Stimulated activated CD8-positive, alpha-beta memory T cell treated with anti-CD3 and anti-CD28 coated beads, Interleukin-7, amount 100 ng/mL, for 1 hour (primary cell): ENCODE results near the gene C2CD3.
"Not testable (repeated sequence)": the region's sequence is repeated elsewhere in the genome, so short reads cannot be mapped to it uniquely, and the experiment has no call there.

ENCODE experiments used
- DNase-seq, 2 donors: peaks; one replicate each; pipeline ENCODE4 v3.0.0-alpha.2; 2020; ENCODE audit warnings: low read depth in 2 of 2

Gene C2CD3

GRCh38 chr11:74069146-74070046 is 101.4 kb downstream of the C2CD3 start:
- no peak for DNase-seq

- DNase-seq = not testable (repeated sequence)
Measured at GRCh38 chr11:74066663-74067062, 104.1 kb downstream of the C2CD3 start.

- not testable (repeated sequence) for DNase-seq
Measured at GRCh38 chr11:74065534-74065933, 105.3 kb downstream of the C2CD3 start.

- not testable (repeated sequence) for DNase-seq
Measured at GRCh38 chr11:74063628-74064027, 107.2 kb downstream of the C2CD3 start.

- DNase-seq = not testable (repeated sequence)
Measured at GRCh38 chr11:74061599-74061998, 109.2 kb downstream of the C2CD3 start.

GRCh38 chr11:74057249-74058151 is 113.3 kb downstream of the C2CD3 start:
- no peak for DNase-seq

GRCh38 chr11:74055938-74056337 is 114.9 kb downstream of the C2CD3 start:
- DNase-seq = no peak

GRCh38 chr11:74050465-74050864 is 120.3 kb downstream of the C2CD3 start:
- no peak for DNase-seq

GRCh38 chr11:74048993-74049392 is 121.8 kb downstream of the C2CD3 start:
- DNase-seq = no peak

- no peak for DNase-seq
Measured at GRCh38 chr11:74044538-74044937, 126.3 kb downstream of the C2CD3 start.

GRCh38 chr11:74043450-74043849 is 127.4 kb downstream of the C2CD3 start:
- DNase-seq = no peak

GRCh38 chr11:74037309-74037708 is 133.5 kb downstream of the C2CD3 start:
- DNase-seq = no peak

- no peak for DNase-seq
Measured at GRCh38 chr11:74035264-74035663, 135.5 kb downstream of the C2CD3 start.

GRCh38 chr11:74033046-74033445 is 137.8 kb downstream of the C2CD3 start:
- DNase-seq = no peak

GRCh38 chr11:74030723-74031676 is 139.8 kb downstream of the C2CD3 start:
- DNase-seq = no peak

GRCh38 chr11:74025467-74026166 is 145.2 kb downstream of the C2CD3 start:
- no peak for DNase-seq

GRCh38 chr11:74024261-74025029 is 146.4 kb downstream of the C2CD3 start:
- no peak for DNase-seq

GRCh38 chr11:74023276-74023675 is 147.5 kb downstream of the C2CD3 start:
- no peak for DNase-seq

- no peak for DNase-seq
Measured at GRCh38 chr11:74022546-74022945, 148.3 kb downstream of the C2CD3 start.

- DNase-seq = no peak
Measured at GRCh38 chr11:74021998-74022397, 148.8 kb downstream of the C2CD3 start.
